HG02571 (cell line): Measurements from ENCODE around the gene CHM.

Experiments
- ATAC-seq: cut with Tn5 transposase; IDR thresholded peaks from one replicate; pipeline ENCODE4 v1.9.1; 2021; ENCODE audit warnings: mild to moderate bottlenecking, moderate library complexity; ENCODE audit not compliant: unreplicated experiment

Gene CHM

DNA sequence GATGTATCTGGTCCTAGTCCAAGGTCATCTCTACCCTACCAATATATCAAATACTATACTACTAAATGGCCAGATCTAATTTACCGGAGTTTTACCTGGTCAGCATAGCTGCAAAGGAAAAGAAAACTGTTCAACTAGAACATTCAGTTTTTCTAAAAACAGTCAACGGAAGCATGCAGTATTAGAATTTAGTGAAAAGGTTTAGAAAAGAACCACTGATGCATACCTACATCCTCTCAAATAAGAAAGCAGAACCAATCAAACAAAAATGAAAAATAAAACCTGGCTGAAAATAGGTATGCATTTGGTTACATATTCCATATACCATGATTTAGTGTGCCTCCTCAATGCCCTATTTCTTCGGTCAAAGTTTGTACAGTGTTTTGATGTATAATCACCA is 140.0 kb downstream of the CHM start:
- no peak for ATAC-seq

DNA sequence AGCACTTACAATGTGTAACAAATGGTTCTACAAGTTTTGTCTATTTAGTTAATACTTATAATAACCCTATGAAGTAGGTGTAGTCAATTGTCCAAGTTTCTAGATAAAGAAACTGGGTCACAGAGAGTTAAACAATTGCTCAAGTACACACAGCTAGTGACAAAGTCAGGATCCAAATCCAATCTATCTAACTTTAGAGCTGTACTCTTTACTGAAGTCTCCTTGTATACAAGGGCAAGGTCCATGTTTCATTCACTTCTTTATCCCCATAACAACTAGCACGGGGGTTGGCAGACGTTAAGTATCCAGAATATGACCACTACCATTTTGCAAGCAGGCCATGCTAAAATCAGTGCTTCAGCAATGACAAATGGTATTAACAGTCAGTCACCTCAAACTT is 141.0 kb downstream of the CHM start:
- no peak for ATAC-seq

DNA sequence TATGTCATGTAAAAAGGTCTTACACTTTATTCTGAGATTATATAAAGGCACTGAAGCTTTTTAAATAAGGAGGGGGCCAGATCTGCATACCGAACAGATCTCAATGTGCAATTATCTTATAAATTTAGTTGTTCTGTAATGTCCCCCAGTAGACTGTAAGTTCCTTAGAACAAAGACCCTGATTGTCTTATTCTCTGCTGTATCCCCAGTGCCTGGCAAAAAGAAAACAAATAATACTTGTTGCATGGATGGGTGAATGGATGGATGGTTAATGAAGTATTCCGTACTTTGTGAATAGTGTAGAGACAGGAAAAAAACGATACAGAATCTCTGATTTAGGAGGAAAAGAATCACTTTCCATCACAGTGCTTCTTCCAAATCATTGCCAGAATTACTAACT is 141.5 kb downstream of the CHM start:
- no peak for ATAC-seq

DNA sequence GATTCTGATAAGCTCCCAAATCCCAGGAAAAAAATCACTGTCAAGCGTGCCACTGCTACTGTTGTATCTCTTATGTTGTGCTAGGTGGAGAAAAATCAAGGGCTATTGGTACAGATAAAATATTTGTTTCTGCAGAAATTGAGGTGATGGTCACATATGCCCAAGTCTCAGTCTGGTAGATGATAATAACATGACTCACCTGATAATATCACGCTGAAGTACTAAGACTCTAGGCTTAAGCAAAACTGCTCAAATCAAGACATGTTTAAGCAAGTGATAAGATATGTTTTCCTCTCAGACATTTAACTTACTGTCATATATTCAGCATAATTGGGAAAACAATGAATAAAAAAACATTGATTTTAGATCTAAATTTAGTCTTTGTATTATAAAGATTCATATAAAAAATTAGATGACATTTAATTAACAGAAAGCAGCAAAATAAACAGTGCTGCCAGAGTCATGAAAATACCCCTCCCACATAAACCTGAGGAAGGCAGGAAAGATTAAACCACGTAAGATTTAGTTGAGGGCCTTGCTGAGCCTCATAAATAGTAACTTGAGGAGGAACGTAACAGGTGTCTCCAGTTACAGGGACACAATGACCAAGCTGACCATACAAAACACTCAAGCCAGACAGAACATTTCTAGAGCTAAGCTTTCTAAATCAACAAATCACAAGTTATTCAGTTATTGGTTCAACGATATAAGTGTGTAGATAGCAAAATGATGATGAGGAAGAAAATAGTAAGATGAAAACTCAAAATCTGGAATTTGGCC is 143.5 kb downstream of the CHM start:
- ATAC-seq, result no peak

DNA sequence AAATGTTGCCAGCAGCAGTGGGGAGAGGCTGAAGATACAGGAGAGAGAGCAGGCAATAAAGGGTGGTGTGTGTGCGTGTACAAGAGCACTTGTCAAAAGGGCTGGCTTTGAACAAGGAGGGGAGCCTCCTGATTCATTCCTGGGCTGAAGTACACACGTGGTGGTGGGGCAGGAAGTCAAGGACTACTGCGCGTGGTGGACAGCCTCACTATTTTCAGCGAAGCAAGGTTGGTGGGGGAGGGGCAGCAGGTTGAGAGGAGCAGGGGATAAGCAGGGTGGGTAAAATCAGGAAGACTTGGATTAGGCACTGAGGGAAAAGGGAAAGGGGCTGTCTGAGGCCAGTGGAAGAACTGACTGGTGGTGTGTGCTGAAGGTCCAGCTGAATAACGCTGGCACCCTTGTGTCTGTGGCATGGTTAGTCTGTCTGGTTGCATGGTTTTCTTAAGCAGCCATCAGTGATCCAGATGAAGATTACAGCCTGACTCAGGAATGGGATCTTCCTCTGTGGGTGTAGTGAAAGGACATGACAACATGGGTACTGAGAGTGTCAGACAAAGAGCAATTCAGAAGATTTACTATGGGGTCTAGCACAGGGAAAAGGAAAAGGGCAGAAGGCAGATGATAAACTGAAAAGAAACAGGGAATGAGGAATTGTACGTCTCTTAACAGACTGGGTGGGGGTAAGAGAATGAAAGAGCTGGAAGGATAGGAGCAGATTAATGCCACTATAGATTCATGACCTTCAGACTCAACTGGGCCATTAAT is 149.8 kb downstream of the CHM start:
- no peak for ATAC-seq

DNA sequence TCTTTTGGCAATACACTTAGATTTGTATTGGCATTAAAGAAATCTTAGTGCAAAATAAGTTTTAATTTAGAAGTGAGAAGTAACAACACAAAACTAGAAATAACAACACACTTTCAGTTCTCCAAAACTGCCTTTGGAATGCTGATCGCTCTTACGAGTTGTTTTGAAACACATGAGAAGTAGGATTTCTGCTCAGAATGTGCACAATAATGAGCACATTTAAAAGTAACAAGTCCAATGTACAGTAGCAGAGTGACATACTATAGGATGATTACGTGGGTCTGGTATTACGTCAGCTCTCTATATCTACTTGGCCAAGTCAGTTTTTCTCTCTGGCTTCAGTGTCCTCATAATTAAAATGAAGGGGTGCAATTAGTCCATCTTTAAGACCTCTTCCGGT is 164.8 kb downstream of the CHM start:
- no peak for ATAC-seq

DNA sequence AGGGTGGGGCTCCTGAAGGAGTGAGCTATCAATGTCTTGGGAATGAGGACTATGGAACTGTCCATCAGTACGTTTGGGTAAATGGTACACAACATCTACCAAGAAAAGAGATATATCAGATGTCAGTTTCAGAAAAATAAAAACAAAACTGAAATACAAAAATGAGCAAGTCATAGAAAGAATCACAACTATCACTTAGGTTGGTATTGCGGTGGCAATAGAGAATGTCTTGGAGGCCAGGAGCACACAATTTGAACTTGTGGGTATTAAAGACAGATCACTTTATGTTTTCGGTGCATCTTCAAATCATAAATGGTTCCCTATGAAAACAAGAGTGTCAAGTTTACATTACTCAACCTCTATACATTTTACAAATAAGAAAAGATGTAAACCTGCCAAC is 176.8 kb downstream of the CHM start:
- no peak for ATAC-seq

DNA sequence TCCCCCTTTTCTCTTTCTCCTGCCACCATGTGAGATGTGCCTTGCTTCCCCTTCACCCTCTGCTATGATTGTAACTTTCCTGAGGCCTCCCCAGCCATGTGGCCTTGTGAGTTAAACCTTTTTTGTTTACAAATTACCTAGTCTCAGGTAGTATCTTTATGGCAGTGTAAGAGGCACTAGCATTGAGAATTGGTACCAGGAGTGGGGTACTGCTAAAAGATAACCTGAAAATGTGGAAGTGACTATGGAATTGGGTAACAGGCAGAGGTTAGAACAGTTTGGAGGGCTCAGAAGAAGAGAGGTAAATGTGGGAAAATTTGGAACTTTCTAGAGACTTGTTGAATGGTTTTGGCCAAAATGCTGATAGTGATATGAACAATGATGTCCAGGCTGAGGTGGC is 182.0 kb downstream of the CHM start:
- no peak for ATAC-seq

DNA sequence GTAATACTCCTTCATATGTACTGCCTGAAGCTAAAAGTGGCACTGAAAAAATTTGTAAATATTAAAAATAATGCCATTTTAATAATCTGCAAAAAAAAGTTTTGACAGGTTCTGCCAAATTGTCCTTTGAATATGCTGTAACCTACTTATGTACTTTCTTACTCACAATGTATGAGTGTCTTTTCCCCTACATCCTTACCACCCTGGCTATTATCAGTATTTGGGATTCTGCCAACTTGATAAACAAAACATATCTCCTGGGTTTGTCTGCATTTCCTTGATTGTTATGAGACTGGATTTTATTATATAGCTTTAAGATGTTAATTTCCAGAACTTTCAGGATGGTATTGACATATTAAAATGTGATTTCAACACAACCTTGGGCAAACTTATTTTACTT is 187.9 kb downstream of the CHM start:
- ATAC-seq, result no peak

DNA sequence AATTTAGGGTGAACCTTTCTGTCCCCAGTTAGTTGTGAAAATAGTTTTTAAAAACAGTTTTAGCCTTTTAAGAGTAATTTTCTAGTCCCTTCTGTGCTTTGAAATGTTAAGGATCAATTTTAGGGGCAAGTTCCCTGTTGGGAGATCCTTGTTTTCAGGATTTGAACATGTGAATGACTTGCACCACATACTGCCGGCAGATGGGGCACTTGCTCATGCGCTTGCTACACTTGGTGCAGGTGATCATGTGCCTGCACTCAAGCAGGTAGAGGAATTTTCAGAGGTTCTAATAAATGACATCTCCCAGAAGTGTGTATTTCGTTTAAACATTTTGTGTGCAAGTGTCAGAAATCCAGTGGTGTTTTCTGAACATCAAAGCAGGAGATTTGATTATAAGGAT is 195.9 kb downstream of the CHM start:
- ATAC-seq, result no peak

DNA sequence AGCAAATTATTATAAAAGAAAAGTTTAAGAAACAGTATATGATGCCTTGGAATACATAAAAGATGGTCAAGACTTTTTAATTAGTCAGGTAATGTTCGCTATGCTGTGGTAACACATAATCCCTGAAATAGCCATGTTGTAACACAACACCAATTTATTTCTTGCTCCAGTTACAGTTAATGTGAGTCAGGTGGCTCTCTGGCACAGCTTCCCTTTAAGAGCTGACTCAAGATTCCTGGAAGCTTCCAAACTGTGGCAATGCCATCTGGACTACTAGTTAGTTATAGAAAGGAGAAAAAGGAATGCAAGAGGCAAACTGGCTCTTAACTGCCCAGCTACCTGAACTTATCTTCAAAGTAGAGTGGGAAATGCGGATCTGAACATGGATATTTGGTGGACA is 210.5 kb downstream of the CHM start:
- no peak for ATAC-seq

DNA sequence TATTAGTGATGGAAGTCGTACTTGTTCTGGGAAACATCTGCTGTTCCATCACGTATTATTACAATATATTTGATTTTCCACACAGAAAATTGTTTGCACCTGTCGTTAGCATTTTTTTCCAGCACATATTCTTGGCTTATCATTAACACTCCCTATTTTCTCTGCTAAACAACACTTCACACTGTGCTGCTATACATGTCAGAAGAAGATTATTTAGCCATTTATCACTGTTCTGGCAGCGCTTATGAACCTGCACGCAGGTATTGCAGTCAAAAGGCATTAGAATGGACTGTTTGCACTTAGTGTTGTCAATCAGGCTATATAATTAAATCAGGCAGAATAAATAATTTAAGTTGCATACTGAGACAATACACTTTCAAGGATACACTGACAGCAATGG is 218.6 kb downstream of the CHM start:
- no peak for ATAC-seq

DNA sequence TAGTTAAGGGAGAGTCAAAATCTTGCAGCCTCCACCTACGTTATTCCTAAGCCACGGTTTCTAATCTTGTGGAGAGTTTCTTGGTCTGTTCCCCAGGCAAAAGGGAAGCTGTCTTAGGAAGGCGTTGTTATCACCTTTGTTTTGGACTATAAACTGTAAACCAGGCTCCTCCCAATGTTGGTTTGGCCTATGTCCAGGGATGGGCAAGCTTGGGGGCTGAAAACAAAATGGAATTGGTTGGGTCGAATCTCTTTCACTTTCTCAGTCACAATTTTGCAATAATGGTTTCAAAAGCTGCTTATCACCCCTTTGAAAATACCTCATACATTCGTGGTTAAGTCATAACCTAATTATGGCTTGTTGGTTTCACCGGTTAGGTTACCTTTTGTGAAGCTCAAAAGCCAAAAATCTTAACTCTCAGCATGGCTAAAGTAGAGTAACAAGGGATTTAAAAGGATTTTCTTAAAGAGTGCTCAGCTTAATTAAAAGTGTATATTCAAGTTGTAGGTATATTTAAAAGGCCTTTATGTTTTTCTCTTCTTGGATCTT is 232.1 kb downstream of the CHM start:
- ATAC-seq, result no peak
